Coronary artery (tissue), 2 donors: ENCODE measurements around the gene CCDC33.

ENCODE experiments used
- DNase-seq: peaks from one replicate; pipeline ENCODE4 v3.0.0-alpha.2; 2017; ENCODE audit warnings: low spot score
- H3K27ac ChIP-seq, 2 donors: fragments of 200-600 bp; sonication (generic); one replicate each; pipeline ENCODE4 v1.5.1; 2016 to 2019
- H3K4me3 ChIP-seq: fragments of 200-600 bp; sonication (generic); 2 replicates; pipeline ENCODE4 v1.5.1; 2016; ENCODE audit warnings: mild to moderate bottlenecking, moderate library complexity
- CTCF ChIP-seq: fragments of 200-600 bp; sonication (generic); IDR thresholded peaks from one replicate; pipeline ENCODE4 v1.5.1; 2019; ENCODE audit warnings: antibody characterized with exemption

CCDC33 gene

GRCh38 chr15:74270854-74271520 is 34.9 kb downstream of the CCDC33 start:
- Histone ChIP-seq H3K27ac (no peak overlapping the region), H3K4me3 (no peak overlapping the region)
- no peak for TF ChIP-seq CTCF
- no peak for DNase-seq

GRCh38 chr15:74272812-74273211 is 36.7 kb downstream of the CCDC33 start:
- TF ChIP-seq CTCF: no peak
- Histone ChIP-seq H3K4me3 (no peak overlapping the region), H3K27ac (no peak overlapping the region)
- no peak for DNase-seq

GRCh38 chr15:74274470-74275038 is 38.4 kb downstream of the CCDC33 start:
- Histone ChIP-seq H3K27ac (no peak overlapping the region), H3K4me3 (no peak overlapping the region)
- TF ChIP-seq CTCF: no peak
- no peak for DNase-seq

- no peak for TF ChIP-seq CTCF
- DNase-seq: no peak
- Histone ChIP-seq H3K4me3 (no peak overlapping the region), H3K27ac (no peak overlapping the region)
Measured at GRCh38 chr15:74275957-74276356, 39.8 kb downstream of the CCDC33 start.

- H3K27ac ChIP-seq: no peak overlapping the region
- DNase-seq: no peak
- H3K4me3 ChIP-seq: no peak overlapping the region
- TF ChIP-seq CTCF: no peak
Measured at GRCh38 chr15:74276560-74276959, 40.4 kb downstream of the CCDC33 start.

- TF ChIP-seq CTCF: no peak
- no peak overlapping the region for H3K4me3 ChIP-seq
- no peak for DNase-seq
Measured at GRCh38 chr15:74277242-74277810, 41.2 kb downstream of the CCDC33 start.

GRCh38 chr15:74278207-74278606 is 42.1 kb downstream of the CCDC33 start:
- no peak for DNase-seq
- Histone ChIP-seq H3K4me3 (no peak overlapping the region), H3K27ac (no peak overlapping the region)
- TF ChIP-seq CTCF: no peak

More at GRCh38 chr15:74277242-74277810, 41.2 kb downstream of the CCDC33 start:
- no peak overlapping the region for H3K27ac ChIP-seq
